DLD1 (cell line): ENCODE results near the gene RPS13.
"Not testable (repeated sequence)": the region's sequence is repeated elsewhere in the genome, so short reads cannot be mapped to it uniquely, and the experiment has no call there.

Experiments used
- in situ Hi-C: cut with HindIII; loops from 2 replicates; pipeline ENCODE4 v1.10.0; 2017; ENCODE audit warnings: low sequenced_read_pairs

The RPS13 gene

DNA sequence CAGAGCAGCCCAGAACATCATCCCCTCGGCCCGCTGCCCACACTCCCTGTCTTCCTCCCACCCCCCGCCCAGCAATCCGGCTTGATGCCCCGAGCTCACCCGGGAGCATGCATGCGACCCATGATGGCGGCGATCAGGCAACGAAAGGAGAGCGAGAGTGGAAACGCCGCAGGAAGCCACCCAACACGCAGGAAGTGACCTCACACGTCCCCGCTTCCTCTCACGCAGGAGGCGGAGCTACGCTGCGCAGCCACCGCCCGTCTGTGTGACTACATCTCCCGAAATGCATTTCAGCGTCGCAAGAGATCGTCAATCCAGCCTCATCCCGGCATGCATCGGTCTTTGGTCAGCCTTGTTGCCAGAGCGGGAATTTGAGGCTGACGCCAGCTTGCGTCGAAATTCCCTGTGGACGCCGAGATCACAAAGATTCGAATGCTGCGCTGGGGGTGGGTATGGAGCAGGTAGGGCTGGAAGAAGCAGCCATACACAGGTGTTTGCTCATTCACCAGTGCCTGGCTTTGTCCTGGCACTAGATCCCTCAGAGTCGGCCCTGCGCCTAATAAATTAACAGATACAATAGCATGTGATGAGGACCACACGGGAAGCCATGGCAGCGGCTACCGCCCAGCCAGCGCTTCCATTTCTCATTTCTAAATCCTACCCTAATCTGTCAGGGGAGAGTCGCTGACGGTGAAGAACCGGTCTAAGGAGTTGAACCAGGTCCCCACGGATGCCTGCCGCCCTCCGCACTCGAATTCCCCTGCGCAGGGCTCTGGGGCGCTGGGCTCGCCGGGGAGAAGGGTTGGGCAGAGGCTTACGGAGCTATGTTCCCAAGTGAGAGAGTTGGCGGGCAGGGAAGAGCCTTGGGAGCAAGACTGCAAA, at the start of gene RPS13:
Gene RPS13 (minus strand): TSS at position 148 of the 882 bp plus-strand sequence. CDS start 26 bp downstream, at position 122.
- in situ Hi-C loops, result no loop called here

GRCh38 chr11:17121981-17122380, 44.5 kb upstream of the RPS13 start:
- in situ Hi-C loops, result no loop called here

DNA sequence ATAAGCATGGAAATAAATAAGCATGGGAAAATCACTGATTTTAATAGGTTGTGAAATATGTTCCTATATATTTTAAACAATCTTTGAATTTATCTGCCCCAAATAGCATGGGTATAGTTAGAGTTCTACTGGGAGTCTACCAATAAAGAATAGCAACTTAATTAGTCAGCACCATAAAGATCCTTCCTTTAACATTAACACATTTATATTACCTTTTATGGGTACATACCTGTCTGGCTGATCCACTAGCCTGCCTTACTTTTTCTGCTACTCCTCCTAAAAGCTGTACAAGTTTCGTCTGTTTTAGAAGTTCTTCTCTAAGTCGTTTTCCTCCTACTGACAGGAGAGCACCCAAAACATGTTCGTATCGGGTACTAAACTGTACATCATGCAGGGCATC, 39.8 kb upstream of the RPS13 start:
- in situ Hi-C loops, result no loop called here

GRCh38 chr11:17116117-17116516, 38.6 kb upstream of the RPS13 start:
- in situ Hi-C loops, result no loop called here

DNA sequence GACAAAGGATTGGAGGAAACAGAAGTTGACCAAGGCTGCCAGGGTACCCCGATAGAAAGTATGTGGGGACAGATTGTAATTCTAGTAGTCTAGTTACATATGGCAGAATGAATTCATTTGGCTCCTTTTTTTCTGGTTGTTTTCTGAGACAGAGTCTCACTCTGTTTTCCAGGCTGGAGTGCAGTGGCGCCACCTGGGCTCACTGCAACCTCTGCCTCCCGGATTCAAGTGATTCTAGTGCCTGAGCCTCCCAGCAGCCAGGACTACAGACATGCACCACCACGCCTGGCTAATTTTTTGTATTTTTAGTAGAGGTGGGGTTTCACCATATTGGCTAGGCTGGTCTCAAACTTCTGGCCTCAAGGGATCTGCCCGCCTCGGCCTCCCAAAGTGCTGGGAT, 30.3 kb upstream of the RPS13 start:
- in situ Hi-C loops, result not testable (repeated sequence)

DNA sequence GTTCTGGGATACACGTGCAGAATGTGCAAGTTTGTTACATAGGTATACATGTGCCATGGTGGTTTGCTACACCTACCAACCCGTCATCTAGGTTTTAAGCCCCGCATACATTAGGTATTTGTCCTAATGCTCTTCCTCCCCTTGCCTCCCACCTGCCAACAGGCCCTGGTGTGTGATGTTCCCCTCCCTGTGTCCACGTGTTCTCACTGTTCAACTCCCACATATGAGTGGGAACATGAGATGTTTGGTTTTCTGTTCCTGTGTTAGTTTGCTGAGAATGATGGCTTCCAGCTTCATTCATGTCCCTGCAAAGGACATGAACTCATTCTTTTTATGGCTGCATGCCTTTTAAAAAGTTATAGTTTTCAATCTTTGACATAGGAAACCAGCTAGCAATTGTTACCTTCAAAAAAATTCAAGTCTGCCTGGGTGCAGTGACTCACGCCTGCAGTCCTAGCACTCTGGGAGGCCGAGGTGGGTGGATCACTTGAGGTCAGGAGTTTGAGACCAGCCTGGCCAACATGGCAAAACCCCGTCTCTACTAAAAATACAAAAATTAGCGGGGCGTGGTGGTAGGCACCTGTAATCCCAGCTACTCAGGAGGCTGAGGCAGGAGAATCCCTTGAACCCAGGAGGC, 28.1 kb upstream of the RPS13 start:
- in situ Hi-C loops, result not testable (repeated sequence)

- in situ Hi-C loops, result no loop called here
Measured at GRCh38 chr11:17102462-17102861, 25.0 kb upstream of the RPS13 start.

- in situ Hi-C loops, result no loop called here
Measured at GRCh38 chr11:17098658-17099057, 21.2 kb upstream of the RPS13 start.

DNA sequence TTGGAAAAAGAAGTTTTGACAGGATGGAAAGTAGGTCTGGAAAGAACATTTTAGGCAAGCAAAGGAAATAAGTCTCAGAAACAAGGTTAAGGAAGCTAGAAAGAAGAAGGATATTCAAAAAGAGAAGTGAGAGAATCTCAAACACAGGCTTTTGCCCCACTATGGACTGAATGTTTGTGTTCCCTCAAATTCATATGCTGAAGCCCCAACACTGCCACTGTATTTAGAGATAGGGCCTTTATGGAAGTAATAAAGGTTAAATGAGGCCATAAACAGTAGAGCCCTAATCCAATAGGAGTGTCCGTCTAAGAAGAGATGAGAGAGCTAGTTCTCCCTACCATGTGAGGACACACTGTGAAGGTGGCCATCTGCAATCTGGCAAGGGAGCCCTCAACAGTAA, 20.6 kb upstream of the RPS13 start:
- in situ Hi-C loops, result no loop called here

DNA sequence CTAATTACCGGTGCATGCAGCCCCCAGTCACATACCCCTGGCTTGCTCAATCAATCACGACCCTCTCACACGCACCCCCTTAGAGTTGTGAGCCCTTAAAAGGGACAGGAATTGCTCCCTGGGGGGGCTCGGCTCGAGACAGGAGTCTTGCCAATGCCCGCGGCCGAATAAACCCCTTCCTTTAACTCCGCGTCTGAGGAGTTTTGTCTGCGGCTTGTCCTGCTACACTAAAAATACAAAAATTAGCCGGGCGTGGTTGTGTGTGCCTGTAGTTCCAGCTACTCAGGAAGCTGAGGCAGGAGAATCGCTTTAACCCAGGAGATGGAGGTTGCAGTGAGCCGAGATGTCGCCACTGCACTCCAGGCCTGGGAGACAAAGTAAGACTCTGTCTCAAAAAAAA, 8.5 kb upstream of the RPS13 start:
- in situ Hi-C loops, result not testable (repeated sequence)

DNA sequence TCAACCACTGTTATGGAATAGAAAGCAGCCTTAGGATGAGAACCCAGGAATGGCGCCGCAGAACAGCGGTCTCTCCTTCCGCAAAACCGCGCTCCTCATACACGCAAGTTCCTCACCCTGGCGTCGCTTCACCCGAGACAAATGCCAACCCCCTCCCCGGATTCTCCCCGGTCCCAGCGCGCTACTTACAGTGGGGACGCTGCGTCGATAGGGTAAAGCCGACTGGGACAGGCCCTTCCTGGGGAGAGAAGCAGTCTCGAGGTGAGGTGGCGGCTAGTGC, 287 bp downstream of the RPS13 start:
- in situ Hi-C loops, result no loop called here

DNA sequence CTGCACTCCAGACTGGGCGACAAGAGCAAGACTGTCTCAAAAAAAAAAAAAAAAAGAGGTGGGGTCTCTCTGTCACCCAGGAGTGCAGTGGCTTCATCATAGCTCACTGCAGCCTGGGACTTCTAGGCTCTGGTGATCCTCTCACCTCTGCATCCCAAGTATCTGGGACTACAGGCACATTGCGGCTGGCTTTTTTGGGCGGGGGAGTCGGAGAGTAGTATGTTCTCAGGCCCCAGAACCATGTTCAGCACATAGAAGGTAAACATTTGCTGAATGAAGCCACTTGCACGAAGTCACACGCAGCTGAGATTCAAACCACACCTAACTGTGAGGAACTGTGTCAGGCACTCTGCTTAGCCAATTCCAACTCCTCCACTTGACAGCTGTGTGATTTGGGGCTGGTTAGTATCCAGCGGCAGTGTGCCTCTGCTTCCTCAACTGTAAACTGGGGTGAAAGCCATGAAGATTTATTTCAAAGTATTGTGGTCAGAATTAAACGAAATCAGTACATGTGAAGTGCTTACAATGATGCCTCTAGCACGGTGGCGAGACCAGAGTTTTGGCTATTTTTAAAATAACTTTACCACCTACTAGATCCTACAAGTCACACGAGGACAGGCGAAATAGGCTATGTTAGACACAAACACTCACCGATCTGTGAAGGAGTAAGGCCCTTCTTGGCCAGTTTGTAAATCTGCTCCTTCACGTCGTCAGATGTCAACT, 789 bp downstream of the RPS13 start:
- in situ Hi-C loops, result no loop called here

DNA sequence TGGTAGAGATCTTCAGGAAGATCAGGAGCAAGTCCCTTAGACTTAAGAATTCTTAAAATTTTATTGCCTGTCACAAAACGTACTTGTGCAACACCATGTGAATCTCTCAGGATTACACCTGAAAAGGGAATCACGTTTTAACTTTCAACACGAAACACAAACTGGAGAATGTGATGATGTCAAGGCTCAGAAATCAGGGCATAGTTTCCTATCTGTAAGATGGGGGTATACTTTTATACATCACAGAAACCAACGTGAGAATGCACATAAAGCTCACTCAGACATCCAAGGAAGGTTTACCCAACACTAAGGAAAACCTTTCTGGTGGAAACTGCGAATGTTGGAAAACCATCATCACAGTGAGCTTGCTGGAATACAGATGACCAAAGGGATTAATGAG, 2.0 kb downstream of the RPS13 start:
- in situ Hi-C loops, result no loop called here

- in situ Hi-C loops, result no loop called here
Measured at GRCh38 chr11:17073370-17074027, 4.0 kb downstream of the RPS13 start.

DNA sequence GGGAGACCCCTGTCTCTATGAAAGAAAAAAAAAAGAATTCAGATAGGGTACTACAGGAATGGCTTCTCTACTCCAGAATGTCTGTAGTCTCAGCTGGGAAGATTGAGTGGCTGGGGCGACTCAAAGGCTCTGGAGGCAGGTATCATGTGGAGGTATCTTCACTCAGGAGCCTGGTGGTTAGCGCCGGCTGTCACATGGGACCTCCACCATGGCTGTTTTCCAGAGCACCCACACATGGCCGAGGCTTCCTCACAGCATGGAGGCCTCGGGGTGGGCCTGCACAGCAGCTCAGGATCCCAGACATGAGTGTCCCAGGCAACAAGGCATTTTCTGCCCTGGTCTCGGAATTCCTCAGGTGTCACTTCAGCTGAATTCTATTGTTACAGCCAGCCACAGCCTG, 10.1 kb downstream of the RPS13 start:
- in situ Hi-C loops, result no loop called here

GRCh38 chr11:17066691-17067090, 10.8 kb downstream of the RPS13 start:
- in situ Hi-C loops, result no loop called here

DNA sequence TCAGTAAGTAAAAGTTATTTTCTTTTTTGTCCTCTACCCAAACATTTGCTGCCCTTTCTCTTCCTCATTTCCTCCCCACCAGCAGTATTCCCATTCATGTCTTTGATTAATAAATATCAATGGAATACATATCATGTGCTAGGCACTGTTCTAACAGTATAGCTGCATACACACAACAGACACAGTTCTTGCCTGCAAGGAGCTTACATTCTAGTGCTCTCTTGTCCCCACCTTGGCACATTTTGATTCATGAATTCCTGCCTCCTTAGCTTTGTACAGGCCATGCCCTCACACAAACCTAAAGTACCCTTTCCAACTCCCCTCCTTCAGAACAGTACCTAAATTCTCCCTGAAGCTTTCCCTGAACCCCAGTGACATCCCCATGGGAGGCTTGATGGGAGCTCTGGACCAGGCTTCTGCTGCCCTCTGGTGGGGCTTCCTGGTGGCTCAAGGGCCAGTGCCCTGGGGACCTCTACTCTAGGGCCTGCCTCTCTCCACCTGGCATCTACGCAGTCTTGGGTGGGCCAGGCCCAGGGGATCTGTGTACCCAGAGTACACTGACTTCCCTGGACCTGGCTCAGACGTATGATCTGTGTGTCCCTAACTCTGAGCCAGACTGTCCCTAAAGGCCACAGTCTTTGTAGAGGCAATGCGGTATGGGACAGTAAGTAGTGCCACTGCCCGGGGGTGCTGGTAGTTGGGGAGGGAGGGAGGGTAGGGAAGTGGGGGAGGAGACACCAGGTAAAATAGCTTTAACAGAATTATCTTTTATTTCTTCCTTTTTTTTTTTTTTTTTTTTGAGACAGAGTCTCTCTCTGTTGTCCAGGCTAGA, 14.1 kb downstream of the RPS13 start:
- in situ Hi-C loops, result loop anchor here (5.0 kb wide), 1 partner anchor 116 kb away; no protein-coding TSS in a partner anchor

DNA sequence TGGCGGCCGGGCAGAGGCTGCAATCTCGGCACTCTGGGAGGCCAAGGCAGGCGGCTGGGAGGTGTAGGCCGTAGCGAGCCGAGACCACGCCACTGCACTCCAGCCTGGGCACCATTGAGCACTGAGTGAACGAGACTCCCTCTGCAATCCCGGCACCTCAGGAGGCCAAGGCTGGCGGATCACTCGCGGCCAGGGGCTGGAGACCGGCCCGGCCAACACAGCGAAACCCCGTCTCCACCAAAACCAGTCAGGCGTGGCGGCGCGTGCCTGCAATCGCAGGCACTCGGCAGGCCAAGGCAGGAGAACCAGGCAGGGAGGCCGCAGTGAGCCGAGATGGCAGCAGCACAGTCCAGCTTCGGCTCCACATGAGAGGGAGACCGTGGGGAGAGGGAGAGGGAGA, 26.3 kb downstream of the RPS13 start:
- in situ Hi-C loops, result not testable (repeated sequence)

GRCh38 chr11:17048491-17048890, 29.0 kb downstream of the RPS13 start:
- in situ Hi-C loops, result not testable (repeated sequence)

- in situ Hi-C loops, result no loop called here
Measured at GRCh38 chr11:17046690-17047089, 30.8 kb downstream of the RPS13 start.
